SU-DHL-6 (cell line): Measurements from ENCODE around the gene TJP1.

Experiments
- CTCF ChIP-seq: fragments of 200-600 bp; sonication (generic); IDR thresholded peaks from one replicate; pipeline ENCODE4 v1.5.1; 2017; ENCODE audit warnings: antibody characterized with exemption, mild to moderate bottlenecking, low read length, moderate library complexity; ENCODE audit not compliant: insufficient read depth, poor library complexity, severe bottlenecking
- EZH2phosphoT487 ChIP-seq: fragments of 200-600 bp; sonication (generic), shearing (Covaris generic); conservative IDR thresholded peaks from 2 replicates; pipeline ENCODE4 v1.6.1; 2018; ENCODE audit warnings: mild to moderate bottlenecking, antibody characterized with exemption, low read length, moderate library complexity, mixed read lengths

GRCh38 chr15:29690765-29691475, 131.3 kb downstream of the TJP1 start:
- TF ChIP-seq CTCF (no peak), EZH2phosphoT487 (no peak)
